ENCODE measurements around the gene DEXI.

DNA sequence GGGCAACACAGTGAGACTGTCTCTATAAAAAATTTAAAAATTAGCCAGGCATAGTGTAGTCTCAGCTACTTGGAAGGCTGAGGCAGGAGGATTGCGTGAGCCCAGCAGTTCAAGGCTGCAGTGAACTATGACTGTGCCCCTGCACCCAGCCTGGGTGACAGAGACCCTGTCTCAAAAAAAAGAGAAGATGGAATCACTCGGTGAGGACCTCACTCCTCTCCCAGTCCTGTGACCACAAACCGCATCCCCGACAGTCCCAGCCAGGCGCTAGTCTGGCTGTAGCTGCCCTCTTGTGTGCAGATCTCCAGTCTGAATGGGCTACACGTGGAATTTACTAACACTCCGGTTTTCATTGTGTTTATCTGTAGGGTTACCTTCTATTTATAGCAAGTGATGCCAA, 11.1 kb downstream of the DEXI start:
- TF ChIP-seq CTCF (IDR thresholded peaks at IDR 0.05) (no peak), POLR2A (IDR thresholded peaks at IDR 0.05; ENCODE audit: low read depth) (no peak), POLR2AphosphoS5 (IDR thresholded peaks at IDR 0.05) (no peak)

Measured in esophagus muscularis mucosa (tissue), 3 donors.